ENCODE data around the gene TGM4.

GRCh38 chr3:44913868-44914468, 39.6 kb downstream of the TGM4 start:
- TF ChIP-seq CTCF (IDR thresholded peaks at IDR 0.05) (no peak), POLR2A (IDR thresholded peaks at IDR 0.05) (no peak), EP300 (IDR thresholded peaks at IDR 0.05) (no peak)

Data from ovary (tissue), 3 donors.